HL-60/S4 (cell line): ENCODE measurements around the gene SFSWAP.
"Not testable (repeated sequence)": the region's sequence is repeated elsewhere in the genome, so short reads cannot be mapped to it uniquely, and the experiment has no call there.

Source experiments
- in situ Hi-C: fragments of 300-500 bp; cut with MboI; formaldehyde crosslinking; loops from 2 replicates; pipeline ENCODE4 v1.14.3; 2022; ENCODE audit warnings: low sequenced_read_pairs

Gene SFSWAP

DNA sequence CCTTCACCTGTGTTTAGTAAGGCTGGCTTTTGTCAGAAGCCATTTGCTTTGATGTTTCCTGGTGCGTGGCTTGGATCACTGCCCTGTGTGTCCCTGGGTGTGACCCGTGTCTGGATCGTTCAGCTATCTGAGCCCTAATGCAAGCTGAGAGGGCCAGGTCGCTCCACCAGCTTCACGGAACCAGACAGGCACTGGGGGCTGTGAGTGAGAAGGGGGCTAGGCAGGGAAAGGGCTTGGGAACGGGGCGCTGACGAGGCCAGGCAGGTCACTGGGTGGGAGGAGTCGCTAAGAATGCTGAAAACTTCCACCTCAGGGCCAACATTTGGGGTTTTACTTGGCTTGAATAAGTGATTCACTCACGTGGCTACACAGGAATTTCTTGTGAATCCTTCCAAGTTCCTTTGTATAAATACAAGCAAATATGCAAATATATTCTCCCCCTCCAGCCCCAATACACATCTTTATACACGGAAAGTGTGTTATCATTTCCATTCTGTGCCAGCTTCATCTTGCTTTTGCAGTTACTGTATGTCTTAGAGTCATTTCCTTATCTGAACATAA lies 93.2 kb downstream of the SFSWAP start:
- in situ Hi-C loops = no loop called here

DNA sequence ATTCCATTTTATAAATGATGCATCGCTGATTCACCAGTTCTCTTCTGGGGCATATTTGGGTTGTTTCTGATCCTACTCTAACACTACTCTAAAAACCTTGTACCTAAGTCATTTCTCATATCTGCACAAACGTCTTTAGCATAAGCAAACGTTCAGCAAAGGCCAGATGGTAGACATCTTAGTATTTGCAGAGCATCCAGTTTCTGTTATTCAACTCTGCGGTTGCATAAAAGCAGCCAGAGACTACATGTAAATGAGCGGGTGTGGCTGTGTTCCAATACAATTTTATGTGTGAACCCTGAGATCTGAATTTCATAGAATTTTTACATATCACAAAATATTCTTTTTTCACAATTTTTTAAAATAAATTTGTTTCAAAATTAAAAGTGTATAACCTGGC lies 94.5 kb downstream of the SFSWAP start:
- in situ Hi-C loops = no loop called here

DNA sequence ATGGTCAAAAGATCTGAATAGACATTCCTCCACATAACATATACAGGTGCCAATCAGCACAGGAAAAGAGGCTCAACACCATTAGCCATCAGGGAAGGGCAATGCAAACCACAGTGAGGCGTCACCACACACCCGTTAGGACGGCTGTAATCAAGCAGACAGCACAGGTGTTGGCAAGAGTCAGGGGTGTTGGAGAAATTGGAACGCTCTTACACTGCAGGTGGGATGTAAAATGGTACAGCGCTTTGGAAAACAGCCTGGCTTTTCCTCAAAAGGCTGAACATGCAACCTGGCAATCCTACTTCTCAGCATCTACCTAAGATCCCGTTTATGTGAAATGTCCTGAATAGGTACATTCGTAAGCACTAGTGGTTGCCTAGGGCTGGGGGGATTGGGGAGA lies 95.8 kb downstream of the SFSWAP start:
- in situ Hi-C loops = no loop called here

DNA sequence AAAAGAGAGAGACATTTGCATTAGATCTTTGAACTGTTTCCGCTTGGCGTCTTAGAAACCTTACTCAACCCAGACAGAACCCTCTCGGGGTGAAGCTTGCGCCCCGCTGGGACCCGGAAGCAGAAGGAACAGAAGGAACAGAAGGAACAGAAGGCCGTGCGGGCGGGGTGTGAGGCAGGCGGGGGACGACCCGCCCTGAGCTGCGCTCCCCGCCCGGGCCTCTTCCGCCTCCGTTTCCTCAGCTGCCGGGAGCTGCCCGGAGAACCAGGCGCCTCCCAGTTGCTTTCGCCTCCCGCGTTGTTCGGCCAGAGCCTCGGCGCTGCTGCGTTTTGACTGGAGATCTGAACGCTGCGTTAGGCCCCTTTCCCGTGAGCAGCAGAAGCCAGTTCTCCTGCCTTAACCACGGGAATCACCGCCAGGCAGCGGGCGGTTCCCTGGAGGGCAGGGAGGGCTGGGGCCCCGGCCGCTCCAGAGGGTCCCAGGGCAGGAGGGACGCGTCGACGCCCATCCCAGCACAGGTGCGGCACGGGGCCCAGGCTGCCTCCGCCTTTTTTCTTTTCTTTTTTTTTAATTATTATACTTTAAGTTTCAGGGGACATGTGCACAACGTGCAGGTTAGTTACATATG lies 98.0 kb downstream of the SFSWAP start:
- in situ Hi-C loops = no loop called here

DNA sequence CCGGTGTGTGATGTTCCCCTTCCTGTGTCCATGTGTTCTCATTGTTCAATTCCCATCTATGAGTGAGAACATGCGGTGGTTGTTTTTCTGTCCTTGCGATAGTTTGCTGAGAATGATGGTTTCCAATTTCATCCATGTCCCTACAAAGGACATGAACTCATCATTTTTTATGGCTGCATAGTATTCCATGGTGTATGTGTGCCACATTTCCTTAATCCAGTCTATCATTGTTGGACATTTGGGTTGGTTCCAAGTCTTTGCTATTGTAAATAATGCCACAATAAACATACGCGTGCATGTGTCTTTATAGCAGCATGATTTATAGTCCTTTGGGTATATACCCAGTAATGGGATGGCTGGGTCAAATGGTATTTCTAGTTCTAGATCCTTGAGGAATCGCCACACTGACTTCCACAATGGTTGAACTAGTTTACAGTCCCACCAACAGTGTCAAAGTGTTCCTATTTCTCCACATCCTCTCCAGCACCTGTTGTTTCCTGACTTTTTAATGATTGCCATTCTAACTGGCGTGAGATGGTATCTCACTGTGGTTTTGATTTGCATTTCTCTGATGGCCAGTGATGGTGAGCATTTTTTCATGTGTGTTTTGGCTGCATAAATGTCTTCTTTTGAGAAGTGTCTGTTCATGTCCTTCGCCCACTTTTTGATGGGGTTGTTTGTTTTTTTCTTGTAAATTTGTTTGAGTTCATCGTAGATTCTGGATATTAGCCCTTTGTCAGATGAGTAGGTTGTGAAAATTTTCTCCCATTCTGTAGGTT lies 98.8 kb downstream of the SFSWAP start:
- in situ Hi-C loops = not testable (repeated sequence)

DNA sequence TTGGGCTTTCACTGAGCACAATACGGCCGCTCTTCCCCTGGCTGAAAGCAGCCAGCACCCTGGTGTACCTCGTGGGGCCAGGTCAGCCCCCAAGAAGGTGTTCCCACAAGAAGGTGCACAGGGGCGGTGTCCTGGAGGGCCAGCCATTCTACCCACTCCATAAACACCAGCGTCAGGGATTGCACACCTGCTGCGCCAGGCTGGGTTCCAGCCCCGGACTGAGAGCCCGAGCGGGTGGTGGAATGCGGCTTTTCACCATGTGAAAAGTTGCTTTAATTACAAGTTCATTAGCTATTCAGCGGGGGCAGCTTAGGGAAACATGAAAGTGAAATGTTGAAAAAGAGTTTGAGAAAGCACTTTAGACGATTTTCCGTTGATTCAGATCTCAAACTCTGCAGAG lies 99.8 kb downstream of the SFSWAP start:
- in situ Hi-C loops = no loop called here

DNA sequence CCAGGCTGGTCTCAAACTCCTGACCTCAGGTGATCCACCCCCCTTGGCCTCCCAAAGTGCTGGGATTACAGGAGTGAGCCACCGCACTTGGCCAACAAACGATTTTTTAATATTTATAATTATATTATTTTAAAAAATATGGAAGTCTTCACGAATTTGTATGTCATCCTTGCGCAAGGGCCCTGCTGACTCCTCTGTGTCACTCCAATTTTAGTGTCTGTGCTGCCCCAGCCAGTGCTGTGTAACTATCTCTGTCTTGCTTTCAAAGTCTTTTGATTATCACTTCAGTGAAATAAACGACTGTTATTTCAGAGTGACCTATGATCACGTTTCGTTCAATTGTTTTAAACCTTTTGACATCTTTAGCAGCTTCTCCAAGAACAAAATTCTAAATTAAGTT lies 104.2 kb downstream of the SFSWAP start:
- in situ Hi-C loops = no loop called here

DNA sequence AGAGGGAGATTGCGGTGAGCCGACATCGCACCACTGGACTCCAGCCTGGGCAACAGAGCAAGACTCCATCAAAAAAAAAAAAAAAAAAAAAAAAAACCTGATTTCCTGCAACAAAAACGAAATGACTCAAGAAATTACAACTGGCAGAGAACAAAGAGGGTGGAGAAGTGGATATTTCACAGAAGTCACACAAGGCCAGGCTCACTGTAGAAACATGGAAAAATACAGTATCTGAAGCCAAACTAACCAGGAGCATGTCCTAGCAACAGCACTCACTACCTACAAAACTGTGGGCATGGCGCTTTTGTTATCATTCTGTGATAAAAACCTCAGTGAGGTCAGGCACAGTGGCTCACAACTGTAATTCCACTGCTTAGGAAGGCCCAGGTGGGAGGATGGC lies 105.6 kb downstream of the SFSWAP start:
- in situ Hi-C loops = no loop called here

DNA sequence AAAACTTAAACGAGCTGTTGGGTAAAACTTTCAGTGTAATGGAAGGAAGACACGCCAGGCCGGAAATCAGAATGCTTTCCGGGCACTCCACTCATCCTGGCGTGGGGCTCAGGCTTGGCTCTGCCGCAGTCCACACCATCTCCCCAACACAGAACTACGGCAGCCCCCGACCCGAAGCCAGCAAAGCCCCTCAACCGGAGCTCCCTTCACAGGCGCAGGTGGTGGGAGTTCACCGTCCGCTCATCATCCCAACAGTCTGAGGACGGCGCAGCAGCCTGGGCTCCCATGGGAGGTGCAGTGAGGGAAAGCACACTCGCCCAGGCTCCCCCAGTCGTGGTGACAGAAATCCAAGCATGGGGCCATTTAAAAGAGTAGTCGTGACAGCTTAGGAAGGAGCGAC lies 106.4 kb downstream of the SFSWAP start:
- in situ Hi-C loops = no loop called here

DNA sequence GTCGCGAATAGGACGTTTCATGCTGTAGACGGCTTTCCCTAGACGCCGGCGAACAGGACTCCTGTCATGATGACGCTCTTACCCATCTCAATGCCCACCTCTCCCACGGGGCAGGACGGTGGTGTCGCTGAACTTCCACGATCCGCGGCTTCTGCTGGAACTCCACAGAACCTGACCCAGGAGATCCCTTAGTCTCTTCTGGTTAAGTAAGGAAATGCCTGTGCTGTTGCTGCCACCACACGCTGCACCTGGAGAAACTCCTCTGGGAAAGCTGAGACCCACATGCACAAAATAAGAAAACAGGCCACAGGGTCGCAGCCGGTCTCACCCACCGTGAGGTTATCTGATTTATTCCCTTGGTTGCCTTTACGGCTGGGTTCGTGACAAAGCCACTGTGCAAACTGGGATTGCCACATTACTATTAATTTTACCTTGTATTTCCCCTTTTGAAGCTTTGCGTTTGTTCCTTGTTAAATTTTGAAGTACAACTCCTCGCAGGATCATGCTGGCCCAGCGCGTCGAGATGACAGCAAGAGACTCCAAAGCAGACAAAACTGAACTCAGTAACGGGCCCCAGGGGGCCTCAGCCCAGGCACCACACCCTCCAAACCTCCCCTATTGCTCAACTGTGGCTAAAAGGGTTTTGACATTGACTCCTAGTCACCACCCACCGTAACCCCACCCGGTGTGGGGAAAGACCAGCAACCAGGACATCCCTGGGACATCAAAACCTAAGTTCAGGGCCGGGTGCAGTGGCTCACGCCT lies 108.1 kb downstream of the SFSWAP start:
- in situ Hi-C loops = no loop called here

DNA sequence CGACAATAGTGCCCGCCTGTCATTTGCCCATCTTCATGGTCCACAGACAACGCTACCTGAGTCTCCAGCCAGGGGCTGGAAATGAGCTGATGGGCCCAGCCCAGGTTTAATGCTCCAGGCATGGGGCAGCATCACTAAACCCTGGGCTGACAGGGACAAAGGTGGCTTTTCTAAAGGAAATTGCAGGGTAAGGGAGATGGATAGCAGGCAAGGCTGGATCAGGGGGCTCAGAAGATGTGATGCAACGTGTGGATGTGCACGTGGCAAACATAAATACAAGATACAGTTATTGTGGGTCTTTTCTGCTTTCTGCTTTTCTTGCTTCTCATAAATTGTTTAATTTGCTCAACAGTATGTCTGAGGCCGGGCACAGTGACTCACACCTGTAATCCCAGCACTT lies 113.6 kb downstream of the SFSWAP start:
- in situ Hi-C loops = no loop called here

DNA sequence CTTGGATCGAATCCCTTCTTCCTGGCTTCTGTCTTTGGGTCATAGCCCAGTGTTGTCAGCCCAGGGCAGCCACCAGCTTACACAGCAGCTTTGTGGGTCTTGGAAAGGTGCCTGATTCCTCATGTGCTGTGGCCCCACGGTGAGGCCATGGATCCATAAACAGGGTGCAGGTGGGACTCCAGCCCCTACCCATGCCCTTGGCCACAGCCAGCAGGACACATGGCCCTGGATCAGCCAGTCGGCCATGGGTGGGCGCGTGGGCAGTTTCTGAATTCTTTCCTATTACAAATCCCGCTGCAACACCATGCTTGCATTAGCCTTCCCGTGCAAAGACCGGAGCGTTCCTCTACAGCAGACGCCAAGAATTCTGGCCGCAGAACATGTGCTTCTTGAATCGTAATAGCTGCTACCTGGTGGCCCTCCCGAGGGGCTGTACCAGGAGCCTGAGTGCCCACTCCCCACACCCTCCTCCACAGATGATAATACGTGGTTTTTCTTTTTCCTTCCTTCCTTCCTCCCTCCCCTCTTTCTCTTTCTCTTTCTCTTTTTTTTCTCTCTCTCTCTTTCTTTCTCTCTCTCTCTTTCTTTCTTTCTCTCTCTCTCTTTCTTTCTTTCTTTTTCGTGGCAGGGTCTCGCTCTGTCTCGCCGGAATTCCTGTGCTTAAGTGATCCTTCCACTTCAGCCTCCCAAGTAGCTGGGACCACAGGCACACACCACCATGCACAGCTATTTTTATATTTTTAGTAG lies 114.4 kb downstream of the SFSWAP start:
- in situ Hi-C loops = no loop called here

DNA sequence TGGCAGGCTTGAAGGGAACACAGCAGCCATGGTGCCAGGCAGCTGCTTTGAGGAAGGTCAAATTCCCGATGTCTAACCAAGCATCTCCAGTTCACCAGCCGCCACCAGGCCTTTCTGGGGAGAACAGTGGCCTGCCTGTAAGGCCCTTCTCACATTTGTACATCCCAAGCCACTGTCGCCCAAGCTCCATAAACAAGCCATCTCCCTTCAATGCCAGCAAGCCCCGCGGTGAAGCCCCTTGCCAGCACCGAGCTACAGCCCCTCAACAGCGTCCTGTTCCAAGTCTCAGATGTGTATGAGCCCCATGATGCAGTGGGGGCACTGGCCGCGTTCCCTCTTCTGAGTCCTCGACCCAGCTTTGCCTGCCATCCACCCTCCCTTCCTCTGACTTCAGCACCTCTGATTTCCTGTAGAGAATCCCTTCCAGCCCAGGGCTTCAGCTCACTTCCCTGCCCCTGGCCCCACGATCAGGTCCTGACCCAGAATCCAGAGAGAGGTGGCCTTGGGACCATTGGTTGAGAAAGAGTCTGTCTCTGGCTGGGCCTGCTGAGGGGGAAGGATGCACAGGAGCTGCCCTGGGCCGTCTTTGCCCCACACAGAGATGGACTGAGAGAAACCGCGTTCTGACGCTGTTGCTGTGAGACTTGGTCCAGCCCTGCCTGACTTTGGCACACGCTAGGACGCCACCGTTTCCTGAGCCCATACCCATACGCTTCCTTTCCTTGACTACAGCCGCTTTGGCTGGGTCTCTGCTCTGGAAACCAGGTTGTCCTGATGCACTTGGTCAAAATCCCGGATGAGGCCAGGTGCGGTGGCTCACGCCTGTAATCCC lies 115.4 kb downstream of the SFSWAP start:
- in situ Hi-C loops = no loop called here

DNA sequence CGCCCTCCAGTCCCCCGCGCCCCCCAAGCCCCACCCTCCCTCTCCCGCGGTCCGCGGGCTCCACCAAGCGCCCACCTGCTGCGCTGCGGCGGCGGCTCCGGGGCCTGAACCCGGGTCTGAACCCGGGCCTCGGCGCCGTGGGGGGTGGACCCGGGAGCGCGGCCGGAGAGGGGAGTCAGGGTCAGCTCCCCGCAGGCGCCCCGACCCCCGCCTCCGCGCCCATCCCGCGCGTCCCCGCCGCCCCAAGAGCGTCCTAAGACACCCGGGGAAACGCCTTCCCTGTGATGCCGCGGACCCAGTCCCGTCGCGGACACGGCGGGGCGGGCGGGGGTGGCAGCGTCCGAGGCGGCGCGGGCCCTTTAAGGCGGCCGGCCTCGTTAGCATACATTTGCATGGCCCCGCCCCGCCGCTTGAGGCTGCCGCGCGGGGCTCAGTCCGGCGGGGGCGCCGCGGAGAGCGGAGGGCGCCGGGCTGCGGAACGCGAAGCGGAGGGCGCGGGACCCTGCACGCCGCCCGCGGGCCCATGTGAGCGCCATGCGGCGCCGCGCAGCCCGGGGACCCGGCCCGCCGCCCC lies 117.2 kb downstream of the SFSWAP start, which contains the start of gene MMP17:
TSS of gene MMP17 (plus strand) at position 433 of the 574 bp plus-strand sequence. CDS start at position 535, 102 bp downstream.
- in situ Hi-C loops = no loop called here

DNA sequence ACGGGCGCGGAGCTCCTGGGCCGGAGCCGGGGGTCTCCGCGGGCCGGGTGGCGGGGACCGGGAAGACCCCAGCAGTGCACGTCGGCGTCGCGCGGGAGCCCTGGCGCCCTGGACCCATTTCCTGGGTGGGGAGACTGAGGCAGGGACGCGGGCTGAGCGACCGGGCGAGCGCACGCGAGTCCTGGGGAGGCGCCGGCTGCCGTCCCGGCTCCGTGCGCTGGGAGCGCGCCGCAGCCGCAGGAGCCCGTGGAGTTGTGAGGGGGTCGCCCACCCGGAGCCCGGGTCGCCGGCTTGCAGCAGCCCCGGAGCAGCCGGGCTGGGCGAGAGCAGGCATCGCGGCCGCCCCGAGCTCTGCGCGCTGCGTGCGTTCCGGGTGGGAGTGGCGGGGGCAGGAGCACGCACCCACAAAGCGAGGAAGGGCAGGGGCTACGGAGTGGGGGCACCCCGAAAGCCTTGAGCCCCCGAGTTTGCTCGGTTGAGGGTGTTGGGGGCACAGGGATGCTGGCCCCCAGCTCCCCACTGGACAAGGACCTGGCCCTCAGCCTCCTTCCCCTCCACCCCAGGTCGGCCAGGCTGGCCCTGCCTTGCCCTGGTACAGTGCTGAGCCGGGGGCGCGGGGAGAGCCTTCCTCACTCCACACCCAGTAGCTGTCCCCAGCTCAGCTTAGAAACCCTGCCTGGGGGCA lies 117.9 kb downstream of the SFSWAP start:
- in situ Hi-C loops = no loop called here

DNA sequence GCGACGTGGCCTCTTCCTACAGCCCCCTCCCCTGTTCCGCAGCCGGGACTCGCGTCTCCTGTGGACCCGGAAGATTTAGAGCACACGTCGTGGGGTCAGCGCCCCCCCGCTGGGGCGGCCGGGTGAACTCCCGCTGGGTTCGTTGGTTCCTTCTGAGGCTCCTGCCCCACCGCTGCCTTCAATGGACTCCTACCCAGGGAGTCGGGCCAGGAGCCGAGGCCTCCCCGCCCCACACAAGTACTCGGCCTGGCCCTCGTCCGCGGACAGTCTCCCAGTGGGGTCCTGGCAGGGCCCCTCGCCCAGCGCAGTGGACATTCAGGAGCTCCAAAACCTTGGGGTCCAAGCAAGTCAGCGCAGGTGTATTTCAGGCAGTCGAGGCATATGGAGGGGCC lies 118.5 kb downstream of the SFSWAP start:
- in situ Hi-C loops = no loop called here

DNA sequence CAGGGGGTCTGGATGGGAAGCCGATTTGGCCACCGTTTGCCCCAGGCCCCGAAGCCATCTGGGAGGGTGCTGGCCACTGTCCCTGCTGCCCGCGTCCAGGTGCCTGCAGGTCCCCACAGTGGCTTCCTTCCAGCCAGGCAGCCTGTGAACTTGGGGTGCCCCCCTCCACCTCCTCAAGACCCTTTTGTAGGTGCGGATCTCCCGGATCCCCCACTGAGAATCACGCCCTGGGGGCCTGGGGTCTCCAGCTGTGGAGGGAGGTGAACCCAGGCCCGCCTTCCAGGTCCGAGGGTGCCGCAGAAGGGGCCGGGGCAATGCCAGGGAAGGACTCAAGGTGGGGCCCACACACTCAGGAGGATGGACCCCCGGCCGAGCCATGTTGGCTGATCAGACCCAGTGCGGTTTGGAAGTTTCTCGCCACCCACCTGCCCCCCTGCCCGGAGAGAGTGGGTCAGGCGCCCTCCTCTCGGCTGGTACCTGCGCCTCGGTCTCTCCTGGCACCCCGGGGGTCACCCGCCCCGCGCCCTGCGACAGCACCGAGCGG lies 119.0 kb downstream of the SFSWAP start:
- in situ Hi-C loops = no loop called here

DNA sequence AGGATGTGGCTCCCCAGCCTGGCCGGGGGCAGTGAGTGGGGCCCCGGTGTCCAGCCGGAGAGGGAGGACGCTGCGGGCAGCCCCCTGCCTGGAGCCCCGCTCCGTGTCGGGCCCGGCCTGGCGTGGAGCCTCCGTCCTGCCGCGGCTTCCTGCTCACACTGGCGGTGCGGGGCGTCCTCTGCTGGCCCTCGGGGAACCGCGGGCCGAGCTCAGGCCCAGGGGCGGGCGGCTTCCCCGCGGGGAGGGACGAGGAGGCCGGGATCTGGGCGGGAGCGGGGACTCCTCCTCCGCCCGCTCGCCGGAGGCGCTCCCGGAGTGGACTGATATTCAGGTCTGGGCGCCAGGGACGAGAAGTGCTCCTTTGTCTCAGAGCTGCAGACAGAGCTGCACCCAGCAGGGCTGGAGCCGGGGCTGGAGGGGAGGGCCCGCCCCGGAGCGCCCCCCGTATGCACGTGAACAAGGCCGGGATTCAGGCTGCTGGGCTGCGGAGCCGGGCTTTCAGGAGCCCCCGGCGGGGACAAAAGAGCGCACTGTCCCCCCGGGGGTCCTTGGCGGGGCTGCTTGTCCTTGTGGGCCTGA lies 119.5 kb downstream of the SFSWAP start:
- in situ Hi-C loops = no loop called here
